ENCODE measurements around the gene PTCSC3.

DNA sequence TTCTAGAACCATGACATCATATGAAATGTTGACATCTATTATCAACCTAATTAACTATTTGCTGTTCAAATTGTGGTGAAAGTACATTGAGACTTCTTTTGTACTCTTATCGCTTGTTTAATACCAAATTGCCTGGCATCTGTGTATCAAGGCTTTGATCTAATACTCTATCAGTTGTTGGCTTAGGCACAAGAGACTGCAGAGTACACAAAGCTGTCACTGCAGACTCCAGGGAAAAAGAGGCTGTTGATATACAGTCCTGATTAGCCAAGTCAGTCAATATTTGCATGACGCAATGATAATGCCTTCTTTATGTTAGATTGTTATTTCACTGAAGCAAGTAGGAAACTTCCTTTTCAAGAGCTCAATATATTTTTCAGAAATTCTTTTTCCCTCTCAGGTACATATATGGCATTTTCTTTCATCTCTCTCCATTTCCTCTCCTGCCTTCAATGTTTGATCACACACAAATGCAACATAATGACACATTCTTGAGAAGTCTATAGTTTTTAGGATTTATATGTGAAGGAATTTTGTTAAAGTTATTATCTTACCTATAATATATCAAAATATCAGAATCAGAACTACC is 32.3 kb upstream of the PTCSC3 start:
- TF ChIP-seq, protein P1, sequence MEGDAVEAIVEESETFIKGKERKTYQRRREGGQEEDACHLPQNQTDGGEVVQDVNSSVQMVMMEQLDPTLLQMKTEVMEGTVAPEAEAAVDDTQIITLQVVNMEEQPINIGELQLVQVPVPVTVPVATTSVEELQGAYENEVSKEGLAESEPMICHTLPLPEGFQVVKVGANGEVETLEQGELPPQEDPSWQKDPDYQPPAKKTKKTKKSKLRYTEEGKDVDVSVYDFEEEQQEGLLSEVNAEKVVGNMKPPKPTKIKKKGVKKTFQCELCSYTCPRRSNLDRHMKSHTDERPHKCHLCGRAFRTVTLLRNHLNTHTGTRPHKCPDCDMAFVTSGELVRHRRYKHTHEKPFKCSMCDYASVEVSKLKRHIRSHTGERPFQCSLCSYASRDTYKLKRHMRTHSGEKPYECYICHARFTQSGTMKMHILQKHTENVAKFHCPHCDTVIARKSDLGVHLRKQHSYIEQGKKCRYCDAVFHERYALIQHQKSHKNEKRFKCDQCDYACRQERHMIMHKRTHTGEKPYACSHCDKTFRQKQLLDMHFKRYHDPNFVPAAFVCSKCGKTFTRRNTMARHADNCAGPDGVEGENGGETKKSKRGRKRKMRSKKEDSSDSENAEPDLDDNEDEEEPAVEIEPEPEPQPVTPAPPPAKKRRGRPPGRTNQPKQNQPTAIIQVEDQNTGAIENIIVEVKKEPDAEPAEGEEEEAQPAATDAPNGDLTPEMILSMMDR (IDR thresholded peaks at IDR 0.05) = no peak
- no peak for TF ChIP-seq EZH2phosphoT487 (IDR thresholded peaks at IDR 0.05)
